ENCODE results near the gene PRRT2.
A peak's percentile ranks its signal among the peaks of the same experiment; 100 is the strongest.
"Not testable (repeated sequence)": the region's sequence is repeated elsewhere in the genome, so short reads cannot be mapped to it uniquely, and the experiment has no call there.

The PRRT2 gene

GRCh38 chr16:29812754-29813643 is 1.0 kb downstream of the PRRT2 start:
- DNase-seq, result no peak

- DNase-seq, result no peak
Measured at GRCh38 chr16:29813644-29814562, 1.9 kb downstream of the PRRT2 start.

GRCh38 chr16:29814592-29814991 is 2.6 kb downstream of the PRRT2 start:
- no peak for DNase-seq

- peak in 1 of 2 experiments; percentile 50 for DNase-seq
Measured at GRCh38 chr16:29815032-29815721, 3.2 kb downstream of the PRRT2 start.

- peak; percentile 96 to 99 for DNase-seq
Measured at GRCh38 chr16:29815793-29816693, 4.0 kb downstream of the PRRT2 start, which contains the start of gene PAGR1. PAGR1 (plus strand) TSS chr16:29816152; CDS start chr16:29816526, 374 bp downstream.

GRCh38 chr16:29816694-29817441 is 4.9 kb downstream of the PRRT2 start:
- peak in 1 of 2 experiments; percentile 58 for DNase-seq

- DNase-seq, result no peak
Measured at GRCh38 chr16:29818082-29818481, 6.1 kb downstream of the PRRT2 start.

GRCh38 chr16:29819506-29819905 is 7.5 kb downstream of the PRRT2 start:
- no peak for DNase-seq

- DNase-seq, result peak; percentile 38 to 67
Measured at GRCh38 chr16:29820271-29820701, 8.3 kb downstream of the PRRT2 start, which contains the start of gene MVP. MVP (plus strand) TSS chr16:29820462; CDS start chr16:29830550, 10,088 bp downstream.

- DNase-seq, result peak in 1 of 2 experiments; percentile 55
Measured at GRCh38 chr16:29820730-29821642, 9.0 kb downstream of the PRRT2 start.

- no peak for DNase-seq
Measured at GRCh38 chr16:29821643-29822115, 9.7 kb downstream of the PRRT2 start.

GRCh38 chr16:29824589-29825144 is 12.7 kb downstream of the PRRT2 start:
- DNase-seq, result peak in 1 of 2 experiments; percentile 32

- peak; percentile 81 to 96 for DNase-seq
Measured at GRCh38 chr16:29825145-29826044, 13.4 kb downstream of the PRRT2 start.

- no peak for DNase-seq
Measured at GRCh38 chr16:29826342-29826695, 14.3 kb downstream of the PRRT2 start.

GRCh38 chr16:29830774-29831173 is 18.8 kb downstream of the PRRT2 start:
- DNase-seq, result no peak

GRCh38 chr16:29831490-29831889 is 19.5 kb downstream of the PRRT2 start:
- no peak for DNase-seq

GRCh38 chr16:29833219-29833618 is 21.2 kb downstream of the PRRT2 start:
- DNase-seq, result not testable (repeated sequence)

- no peak for DNase-seq
Measured at GRCh38 chr16:29834079-29834478, 22.1 kb downstream of the PRRT2 start.
